Naive thymus-derived CD4-positive, alpha-beta T cell (primary cell): Measurements from ENCODE around the gene B3GLCT. TPM values are rescaled to one million over a fixed set of nuclear protein-coding genes. Genes with fewer than 3 reads are reported as not detected.
"Not testable (repeated sequence)": the region's sequence is repeated elsewhere in the genome, so short reads cannot be mapped to it uniquely, and the experiment has no call there.

Source experiments
- ATAC-seq: fragments of 150-1000 bp; cut with Tn5 transposase; 2 replicates; pipeline ENCODE4 v1.10.0; 2021; ENCODE audit warnings: mild to moderate bottlenecking, moderate library complexity
- CTCF ChIA-PET: fragments of 350-600 bp; sonication (Branson Sonifier 250); formaldehyde crosslinking; loops from one replicate; lab custom pipeline; 2021; ENCODE audit warnings: antibody characterized with exemption; lab: Charles Lee
- POLR2A ChIA-PET: fragments of 350-600 bp; sonication (Branson Sonifier 250); formaldehyde crosslinking; loops from one replicate; lab custom pipeline; 2021; ENCODE audit warnings: antibody characterized with exemption, inconsistent platforms; lab: Charles Lee
- DNase-seq, 9 donors: peaks; one replicate each; pipeline versions ENCODE4 v3.0.0 to v3.0.0-alpha.2; 2020 to 2022; ENCODE audit warnings: mixed read lengths in 1 of 9
- H3K27ac ChIP-seq: one replicate; pipeline ENCODE4 v1.7.0; 2013; ENCODE audit warnings: mild to moderate bottlenecking, low read depth, low read length, moderate library complexity
- H3K27me3 ChIP-seq, 2 donors: one replicate each; pipeline ENCODE4 v1.7.0; 2013; ENCODE audit warnings: low read length in 2 of 2, mild to moderate bottlenecking in 2 of 2, moderate library complexity in 2 of 2; ENCODE audit not compliant: control insufficient read depth in 2 of 2, insufficient read depth in 2 of 2
- H3K36me3 ChIP-seq, 3 experiments: 1 replicate in 2 of 3; 2 replicates in 1 of 3; pipeline ENCODE4 v1.7.0; 2013; ENCODE audit warnings: low read length in 3 of 3, mild to moderate bottlenecking in 3 of 3, moderate library complexity in 1 of 3; ENCODE audit not compliant: insufficient read depth in 3 of 3, control insufficient read depth in 2 of 3
- H3K4me1 ChIP-seq, 2 donors: one replicate each; pipeline ENCODE4 v1.7.0; 2013; ENCODE audit warnings: low read length in 2 of 2, mild to moderate bottlenecking in 2 of 2, moderate library complexity in 1 of 2; ENCODE audit not compliant: control insufficient read depth in 2 of 2, insufficient read depth in 2 of 2
- H3K4me3 ChIP-seq: 2 replicates; pipeline ENCODE4 v1.7.0; 2013; ENCODE audit warnings: mild to moderate bottlenecking, low read length
- H3K9me3 ChIP-seq, 3 experiments: 1 replicate in 2 of 3; 2 replicates in 1 of 3; pipeline ENCODE4 v1.7.0; 2013; ENCODE audit warnings: low read length in 3 of 3; ENCODE audit not compliant: control insufficient read depth in 2 of 3
- H3K27ac Mint-ChIP-seq, 9 donors: one replicate each; pipeline ENCODE4 v1.8.0; 2020 to 2022; ENCODE audit warnings: mixed read lengths in 9 of 9, mild to moderate bottlenecking in 8 of 9, moderate library complexity in 5 of 9, inconsistent platforms in 2 of 9
- H3K27me3 Mint-ChIP-seq, 5 donors: one replicate each; pipeline ENCODE4 v1.8.0; 2021 to 2022; ENCODE audit warnings: mixed read lengths in 5 of 5, mild to moderate bottlenecking in 1 of 5
- H3K36me3 Mint-ChIP-seq, 5 donors: one replicate each; pipeline ENCODE4 v1.8.0; 2020 to 2022; ENCODE audit warnings: mixed read lengths in 5 of 5, mild to moderate bottlenecking in 3 of 5, inconsistent platforms in 1 of 5
- H3K4me1 Mint-ChIP-seq, 7 donors: one replicate each; pipeline ENCODE4 v1.8.0; 2020 to 2022; ENCODE audit warnings: mixed read lengths in 7 of 7, mild to moderate bottlenecking in 3 of 7, inconsistent platforms in 1 of 7
- H3K4me3 Mint-ChIP-seq, 10 donors: one replicate each; pipeline ENCODE4 v1.8.0; 2020 to 2022; ENCODE audit warnings: mild to moderate bottlenecking in 10 of 10, mixed read lengths in 10 of 10, moderate library complexity in 6 of 10, inconsistent platforms in 2 of 10
- H3K9me3 Mint-ChIP-seq, 11 donors: one replicate each; pipeline ENCODE4 v1.8.0; 2020 to 2022; ENCODE audit warnings: mixed read lengths in 11 of 11, mild to moderate bottlenecking in 4 of 11, inconsistent platforms in 1 of 11, moderate library complexity in 1 of 11
- intact Hi-C, 2 donors: fragments of 100-400 bp; cut with micrococcal nuclease; formaldehyde crosslinking; loops; one replicate each; pipeline ENCODE4 v1.15.1; 2023
- polyA plus RNA-seq, 2 donors: library from polyadenylated mRNA; unstranded; fragments of 300-500 nt; fragmentation: Illumina TruSeq; gene quantifications; one replicate each; pipeline ENCODE4 v1.2.3, GENCODE V29; 2021
- total RNA-seq, 6 experiments: library from RNA in 5 of 6; stranded (reverse) in 5 of 6; gene quantifications; 1 replicate in 5 of 6; 2 replicates in 1 of 6; pipeline ENCODE4 v1.2.3 and lab custom pipeline; 2021 to 2026

The B3GLCT gene
- total and polyA plus RNA-seq, 7 experiments from 2014 or later = 3.7 to 5.3 (median 4.5) TPM

GRCh38 chr13:31177813-31178495 lies 21.8 kb upstream of the B3GLCT start:
- H3K27me3 ChIP-seq, CTCF ChIA-PET, intact Hi-C loops, H3K36me3 Mint-ChIP-seq, H3K4me1 ChIP-seq, H3K9me3 Mint-ChIP-seq, H3K27ac ChIP-seq, H3K4me1 Mint-ChIP-seq, H3K9me3 ChIP-seq, H3K4me3 ChIP-seq, ATAC-seq, H3K36me3 ChIP-seq, POLR2A ChIA-PET: not testable (repeated sequence)
- Mint-ChIP-seq H3K4me3 (peak overlapping the region in 6 of 10 donors; percentile 16 to 68 (median 38)), H3K27ac (peak overlapping the region in 2 of 9 donors; percentile 13 to 52), H3K27me3 (peaks cover 6 to 15% (median 10%) of the 10 kb centered on the region in 5 donors)
- DNase-seq = peak in 2 of 9 donors; percentile 16 to 22

DNA sequence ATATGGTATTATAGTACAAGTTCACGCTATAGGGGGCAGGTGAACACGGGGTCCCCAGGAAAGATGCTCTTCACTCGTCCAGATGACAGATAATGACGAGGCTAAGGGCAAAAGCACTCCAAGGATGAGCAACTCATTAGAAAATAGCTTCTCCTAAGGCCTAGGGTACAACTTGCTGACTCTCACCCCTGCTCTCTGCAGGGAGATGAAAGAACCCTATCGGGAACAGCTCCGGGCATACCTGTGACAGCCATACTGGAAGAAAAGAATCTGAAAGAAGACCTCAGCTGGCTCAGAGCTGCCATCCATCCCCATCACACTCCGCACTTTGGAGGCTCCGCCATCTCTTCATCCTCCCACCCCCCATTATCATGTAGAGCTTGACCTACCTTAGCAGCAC lies 20.5 kb upstream of the B3GLCT start:
- H3K27ac ChIP-seq = no peak overlapping the region
- no peak for DNase-seq
- no peaks in the 10 kb centered on the region for H3K9me3 ChIP-seq
- H3K36me3 Mint-ChIP-seq = peaks cover 0 to 5% (median 0%) of the 10 kb centered on the region in 5 donors
- CTCF ChIA-PET = no interaction called here
- H3K27me3 Mint-ChIP-seq = peaks cover 0 to 6% (median 0%) of the 10 kb centered on the region in 5 donors
- H3K27me3 ChIP-seq = no peaks in the 10 kb centered on the region
- no peak overlapping the region for H3K4me3 Mint-ChIP-seq
- no peaks in the 10 kb centered on the region for H3K36me3 ChIP-seq
- ATAC-seq = no peak
- H3K4me1 Mint-ChIP-seq = peaks cover 0 to 6% (median 4%) of the 10 kb centered on the region in 7 donors
- POLR2A ChIA-PET = interaction anchor here (1.2 kb wide), 1 partner anchor 21 kb away, joined by 3 read pairs; the partner anchor contains the start of gene B3GLCT
- intact Hi-C loops = no loop called here
- H3K27ac Mint-ChIP-seq = no peak overlapping the region
- H3K4me1 ChIP-seq = no peaks in the 10 kb centered on the region
- peaks cover 0 to 7% (median 3%) of the 10 kb centered on the region in 11 donors for H3K9me3 Mint-ChIP-seq
- no peak overlapping the region for H3K4me3 ChIP-seq

DNA sequence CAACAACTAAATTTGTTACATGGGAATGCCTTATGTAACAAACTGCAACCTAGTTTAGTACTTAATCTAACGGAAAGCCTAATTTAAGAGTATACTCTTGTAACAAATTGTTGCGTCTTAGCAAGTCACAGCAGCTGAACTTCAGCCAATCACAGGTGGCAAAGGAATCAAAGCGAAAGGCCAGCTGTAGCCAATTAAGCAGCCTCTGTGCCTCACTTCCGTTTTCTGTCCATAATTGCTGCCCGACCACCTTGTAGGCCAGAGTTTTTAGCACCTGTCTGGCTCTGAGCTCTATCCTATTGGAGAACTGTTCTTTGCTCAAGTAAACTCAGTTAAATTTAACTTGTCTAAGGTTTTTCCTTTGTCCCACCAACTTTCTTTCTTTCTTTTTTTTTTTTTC lies 20.0 kb upstream of the B3GLCT start:
- ATAC-seq = no peak
- Mint-ChIP-seq H3K36me3 (peaks cover 0 to 5% (median 0%) of the 10 kb centered on the region in 5 donors), H3K4me3 (no peak overlapping the region), H3K4me1 (peaks cover 0 to 6% (median 4%) of the 10 kb centered on the region in 7 donors), H3K27me3 (peaks cover 0 to 6% (median 0%) of the 10 kb centered on the region in 5 donors), H3K27ac (no peak overlapping the region), H3K9me3 (peaks cover 0 to 7% (median 3%) of the 10 kb centered on the region in 11 donors)
- Histone ChIP-seq H3K9me3 (no peaks in the 10 kb centered on the region), H3K4me3 (no peak overlapping the region), H3K27ac (no peak overlapping the region), H3K36me3 (no peaks in the 10 kb centered on the region), H3K4me1 (no peaks in the 10 kb centered on the region), H3K27me3 (no peaks in the 10 kb centered on the region)
- intact Hi-C loops = no loop called here
- no peak for DNase-seq
- ChIA-PET POLR2A (interaction anchor here (1.2 kb wide), 1 partner anchor 20 kb away, joined by 3 read pairs; the partner anchor contains the start of gene B3GLCT), CTCF (no interaction called here)

GRCh38 chr13:31182987-31183386 lies 16.8 kb upstream of the B3GLCT start:
- H3K36me3 Mint-ChIP-seq = peaks cover 0 to 8% (median 0%) of the 10 kb centered on the region in 5 donors
- H3K4me3 ChIP-seq = no peak overlapping the region
- ChIA-PET POLR2A (no interaction called here), CTCF (no interaction called here)
- H3K27ac Mint-ChIP-seq = no peak overlapping the region
- intact Hi-C loops = no loop called here
- H3K27ac ChIP-seq = no peak overlapping the region
- no peaks in the 10 kb centered on the region for H3K36me3 ChIP-seq
- H3K4me3 Mint-ChIP-seq = no peak overlapping the region
- H3K9me3 ChIP-seq = no peaks in the 10 kb centered on the region
- no peak for ATAC-seq
- H3K27me3 Mint-ChIP-seq = peaks cover 0 to 10% (median 3%) of the 10 kb centered on the region in 5 donors
- DNase-seq = no peak
- no peaks in the 10 kb centered on the region for H3K4me1 ChIP-seq
- peaks cover 0 to 4% (median 2%) of the 10 kb centered on the region in 7 donors for H3K4me1 Mint-ChIP-seq
- peaks cover 0 to 2% (median 0%) of the 10 kb centered on the region in 11 donors for H3K9me3 Mint-ChIP-seq
- no peaks in the 10 kb centered on the region for H3K27me3 ChIP-seq

- peaks cover 0 to 8% (median 0%) of the 10 kb centered on the region in 5 donors for H3K36me3 Mint-ChIP-seq
- ChIA-PET POLR2A (no interaction called here), CTCF (no interaction called here)
- no peak for DNase-seq
- Histone ChIP-seq H3K4me1 (no peaks in the 10 kb centered on the region), H3K27me3 (no peaks in the 10 kb centered on the region), H3K27ac (no peak overlapping the region), H3K36me3 (no peaks in the 10 kb centered on the region), H3K4me3 (no peak overlapping the region), H3K9me3 (no peaks in the 10 kb centered on the region)
- H3K4me1 Mint-ChIP-seq = no peaks in the 10 kb centered on the region
- intact Hi-C loops = no loop called here
- ATAC-seq = no peak
- H3K27ac Mint-ChIP-seq = no peak overlapping the region
- peaks cover 0 to 3% (median 0%) of the 10 kb centered on the region in 11 donors for H3K9me3 Mint-ChIP-seq
- no peak overlapping the region for H3K4me3 Mint-ChIP-seq
- H3K27me3 Mint-ChIP-seq = peaks cover 3 to 10% (median 7%) of the 10 kb centered on the region in 5 donors
These were observed 15.3 kb upstream of the B3GLCT start for GRCh38 chr13:31184451-31184850.

- H3K4me3 Mint-ChIP-seq = no peak overlapping the region
- H3K27me3 Mint-ChIP-seq = peaks cover 3 to 13% (median 11%) of the 10 kb centered on the region in 5 donors
- intact Hi-C loops = no loop called here
- no peaks in the 10 kb centered on the region for H3K27me3 ChIP-seq
- no peaks in the 10 kb centered on the region for H3K4me1 Mint-ChIP-seq
- H3K27ac Mint-ChIP-seq = no peak overlapping the region
- POLR2A ChIA-PET = no interaction called here
- H3K36me3 ChIP-seq = no peaks in the 10 kb centered on the region
- no peak for ATAC-seq
- H3K27ac ChIP-seq = no peak overlapping the region
- no peak for DNase-seq
- H3K4me1 ChIP-seq = no peaks in the 10 kb centered on the region
- peaks cover 0 to 8% (median 0%) of the 10 kb centered on the region in 5 donors for H3K36me3 Mint-ChIP-seq
- no peaks in the 10 kb centered on the region for H3K9me3 ChIP-seq
- peaks cover 0 to 3% (median 0%) of the 10 kb centered on the region in 11 donors for H3K9me3 Mint-ChIP-seq
- CTCF ChIA-PET = no interaction called here
- no peak overlapping the region for H3K4me3 ChIP-seq
These were observed 14.7 kb upstream of the B3GLCT start for GRCh38 chr13:31184981-31185645.
